ENCODE results near the gene SLC66A2. TPM values are rescaled to one million over a fixed set of nuclear protein-coding genes. Genes with fewer than 3 reads are reported as not detected.

The SLC66A2 gene
- total RNA-seq, 6 experiments from 2014 or later, result 61.6 to 140 (median 95.8) TPM

DNA sequence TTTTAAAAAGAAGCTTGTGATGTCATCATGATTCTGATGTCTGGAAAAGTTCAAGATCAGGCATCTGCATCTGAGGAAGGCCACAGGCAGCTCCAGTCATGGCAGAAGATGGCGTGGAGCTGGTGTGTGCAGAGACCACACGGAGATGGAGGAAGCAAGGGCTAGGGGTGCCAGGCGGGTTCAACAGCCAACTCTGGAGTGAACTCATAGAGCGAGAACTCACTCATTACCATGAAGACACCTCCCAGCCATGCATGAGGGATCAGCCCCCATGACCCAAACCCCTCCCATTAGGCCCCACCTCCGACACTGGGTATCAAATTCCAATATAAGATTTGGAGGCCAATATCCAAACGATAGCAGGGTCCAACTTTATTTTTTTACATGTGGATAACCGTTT is 92.1 kb downstream of the SLC66A2 start:
- TF ChIP-seq, protein P1, sequence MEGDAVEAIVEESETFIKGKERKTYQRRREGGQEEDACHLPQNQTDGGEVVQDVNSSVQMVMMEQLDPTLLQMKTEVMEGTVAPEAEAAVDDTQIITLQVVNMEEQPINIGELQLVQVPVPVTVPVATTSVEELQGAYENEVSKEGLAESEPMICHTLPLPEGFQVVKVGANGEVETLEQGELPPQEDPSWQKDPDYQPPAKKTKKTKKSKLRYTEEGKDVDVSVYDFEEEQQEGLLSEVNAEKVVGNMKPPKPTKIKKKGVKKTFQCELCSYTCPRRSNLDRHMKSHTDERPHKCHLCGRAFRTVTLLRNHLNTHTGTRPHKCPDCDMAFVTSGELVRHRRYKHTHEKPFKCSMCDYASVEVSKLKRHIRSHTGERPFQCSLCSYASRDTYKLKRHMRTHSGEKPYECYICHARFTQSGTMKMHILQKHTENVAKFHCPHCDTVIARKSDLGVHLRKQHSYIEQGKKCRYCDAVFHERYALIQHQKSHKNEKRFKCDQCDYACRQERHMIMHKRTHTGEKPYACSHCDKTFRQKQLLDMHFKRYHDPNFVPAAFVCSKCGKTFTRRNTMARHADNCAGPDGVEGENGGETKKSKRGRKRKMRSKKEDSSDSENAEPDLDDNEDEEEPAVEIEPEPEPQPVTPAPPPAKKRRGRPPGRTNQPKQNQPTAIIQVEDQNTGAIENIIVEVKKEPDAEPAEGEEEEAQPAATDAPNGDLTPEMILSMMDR (IDR thresholded peaks at IDR 0.05), result no peak
- no peak for TF ChIP-seq POLR2A (IDR thresholded peaks at IDR 0.05)
- no peaks in the 10 kb centered on the region for H3K4me1 ChIP-seq
- DNase-seq (no peak), ATAC-seq (no peak)
- intact Hi-C loops (cut with DNase I), result no loop called here
- no peaks in the 10 kb centered on the region for H3K27me3 ChIP-seq
- H3K27ac ChIP-seq, result no peak overlapping the region
- WGBS (ENCODE audit: insufficient coverage, low coverage, low lambda C conversion rate, missing lambda C conversion rate), result 65% methylated on average over 4 of the region's 7 CpGs
- H3K36me3 ChIP-seq, result no peaks in the 10 kb centered on the region
- H3K4me3 ChIP-seq, result no peak overlapping the region
- H3K9me3 ChIP-seq, result no peaks in the 10 kb centered on the region

DNA sequence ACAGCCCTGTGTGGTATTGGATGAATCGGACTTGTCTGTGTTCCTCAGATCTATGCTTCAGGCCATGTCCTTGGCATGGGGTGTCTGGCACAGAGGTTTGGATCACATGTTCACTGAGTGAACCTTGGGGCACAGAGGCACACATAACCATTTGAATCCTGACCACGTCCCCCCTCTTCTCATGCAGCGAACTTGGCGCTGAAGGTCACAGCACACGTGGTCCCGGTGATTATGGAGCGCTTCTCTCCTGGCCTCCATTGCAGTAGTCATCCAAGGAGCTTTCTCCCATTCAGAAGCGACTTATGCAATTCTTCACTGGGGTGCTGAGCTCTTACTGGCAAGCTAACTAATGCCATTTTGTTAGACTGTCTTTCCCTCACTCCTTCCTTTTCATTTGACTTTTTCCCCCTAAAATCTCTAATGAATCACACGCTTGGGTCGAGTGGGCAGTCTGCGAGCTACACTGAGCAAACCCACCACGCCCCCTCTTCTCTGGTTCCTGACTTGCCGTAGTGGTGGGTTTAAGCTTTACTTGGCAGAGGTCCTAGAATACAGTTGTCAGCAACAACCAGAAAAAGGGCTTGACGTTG is 94.3 kb downstream of the SLC66A2 start:
- Histone ChIP-seq H3K27me3 (no peaks in the 10 kb centered on the region), H3K9me3 (no peaks in the 10 kb centered on the region), H3K36me3 (no peaks in the 10 kb centered on the region), H3K4me3 (no peak overlapping the region), H3K4me1 (no peaks in the 10 kb centered on the region), H3K27ac (no peak overlapping the region)
- intact Hi-C loops (cut with DNase I), result no loop called here
- no peak for DNase-seq
- peak in 1 of 4 donors; percentile 13 for ATAC-seq
- TF ChIP-seq, protein P1 (IDR thresholded peaks at IDR 0.05), result no peak
- no peak for TF ChIP-seq POLR2A (IDR thresholded peaks at IDR 0.05)
- WGBS (ENCODE audit: insufficient coverage, low coverage, low lambda C conversion rate, missing lambda C conversion rate), result 60% methylated on average over 13 of the region's 14 CpGs

DNA sequence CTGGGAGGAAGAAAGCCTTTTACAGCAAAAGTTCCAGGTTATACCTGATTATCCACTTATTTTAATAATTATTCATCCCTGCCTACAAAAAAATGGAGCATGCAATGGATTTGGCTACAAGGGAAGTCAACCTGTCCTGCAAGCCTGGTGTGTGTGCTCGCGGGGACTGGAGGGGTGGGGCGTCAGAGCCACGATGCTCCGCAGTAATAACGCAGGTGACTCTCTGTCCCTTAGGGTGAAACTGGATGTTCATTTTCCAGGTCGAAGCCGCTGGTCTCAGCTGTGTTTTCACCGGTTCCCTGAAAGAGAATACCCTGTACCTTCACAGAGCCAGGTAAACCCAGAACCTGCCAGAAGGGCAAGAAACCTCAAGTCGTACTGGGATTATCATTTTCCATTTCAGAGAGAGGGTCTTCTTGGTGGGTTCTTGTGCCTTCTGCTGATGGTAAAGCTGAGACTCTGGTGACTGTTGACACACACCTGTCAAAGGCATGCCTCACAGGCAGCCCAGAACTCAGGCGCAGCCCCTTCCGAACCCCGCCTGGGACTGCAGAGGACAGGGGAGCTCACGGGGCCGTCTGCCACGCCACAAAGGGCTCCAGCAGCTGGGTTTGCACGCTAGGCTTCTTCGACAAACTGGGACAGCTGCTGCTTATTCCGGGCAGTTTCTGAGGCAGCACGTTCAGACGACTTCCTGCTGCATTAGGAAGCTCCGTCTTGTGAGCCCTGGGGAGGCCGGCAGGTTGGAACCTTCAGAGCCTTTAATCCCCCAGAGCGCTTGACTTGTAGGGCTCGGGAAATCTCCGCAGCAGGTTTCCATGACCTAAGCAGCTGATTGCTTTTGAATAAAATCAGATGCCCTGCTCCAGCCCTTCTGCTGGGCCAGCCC is 95.1 kb downstream of the SLC66A2 start:
- WGBS (ENCODE audit: insufficient coverage, low coverage, low lambda C conversion rate, missing lambda C conversion rate), result 77% methylated on average over 6 of the region's 26 CpGs
- no peaks in the 10 kb centered on the region for H3K9me3 ChIP-seq
- TF ChIP-seq, protein P1 (IDR thresholded peaks at IDR 0.05), result no peak
- no peak for TF ChIP-seq POLR2A (IDR thresholded peaks at IDR 0.05)
- H3K27ac ChIP-seq, result no peak overlapping the region
- DNase-seq, result peak in 1 of 3 donors; percentile 27
- no peaks in the 10 kb centered on the region for H3K36me3 ChIP-seq
- H3K4me3 ChIP-seq, result no peak overlapping the region
- H3K4me1 ChIP-seq, result no peaks in the 10 kb centered on the region
- intact Hi-C loops (cut with DNase I), result no loop called here
- ATAC-seq, result no peak
- no peaks in the 10 kb centered on the region for H3K27me3 ChIP-seq

DNA sequence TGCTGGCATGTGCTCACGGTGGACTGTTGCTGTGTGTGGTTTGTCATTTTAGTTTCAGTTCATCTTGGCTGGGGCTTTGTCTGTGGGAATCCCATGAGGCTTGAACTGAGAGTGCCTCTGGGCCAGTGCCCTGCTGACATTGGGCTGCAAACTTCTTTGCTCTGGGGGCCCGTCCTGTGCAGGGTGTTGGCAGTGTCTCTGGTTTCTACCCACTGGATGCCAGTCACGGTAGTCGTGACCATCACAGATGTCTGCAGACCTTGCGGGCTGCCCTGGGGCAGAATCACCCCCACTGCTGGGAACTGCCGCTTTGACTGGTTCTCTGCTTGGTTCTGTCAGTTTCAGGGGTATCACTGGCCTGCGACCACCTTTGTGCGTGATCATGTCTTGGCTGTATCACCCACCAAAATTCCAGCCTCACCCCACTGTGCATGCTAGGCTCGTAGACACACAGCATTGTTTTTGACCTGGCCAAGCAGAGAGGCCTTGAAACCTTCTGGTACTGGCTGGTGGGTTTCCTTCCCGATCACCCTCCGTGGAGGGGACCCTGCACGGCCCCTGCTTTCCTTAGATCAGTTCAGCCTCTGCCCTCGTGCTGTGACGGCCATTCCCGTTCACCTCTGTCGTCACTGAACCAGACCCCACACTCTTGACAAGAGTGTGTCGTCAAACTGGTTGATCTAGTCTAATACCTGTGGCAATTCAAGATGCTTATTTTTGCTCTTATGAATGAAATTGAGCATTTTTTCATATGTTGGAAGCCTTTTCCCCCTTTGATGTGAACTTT is 96.1 kb downstream of the SLC66A2 start:
- H3K4me3 ChIP-seq, result no peak overlapping the region

More for the DNA sequence above, 96.1 kb downstream of the SLC66A2 start:
- TF ChIP-seq, protein P1 (IDR thresholded peaks at IDR 0.05), result no peak
- no peak for TF ChIP-seq POLR2A (IDR thresholded peaks at IDR 0.05)
- ATAC-seq, result no peak
- H3K9me3 ChIP-seq, result no peaks in the 10 kb centered on the region
- 63% methylated on average over 10 of the region's 17 CpGs for WGBS (ENCODE audit: insufficient coverage, low coverage, low lambda C conversion rate, missing lambda C conversion rate)
- no peaks in the 10 kb centered on the region for H3K36me3 ChIP-seq
- no peaks in the 10 kb centered on the region for H3K4me1 ChIP-seq
- H3K27me3 ChIP-seq, result no peaks in the 10 kb centered on the region
- no peak overlapping the region for H3K27ac ChIP-seq
- intact Hi-C loops (cut with DNase I), result no loop called here
- peak in 1 of 3 donors; percentile 26 for DNase-seq
